Endometrial microvascular endothelial cells (primary cell): Measurements from ENCODE around the gene LMO1. TPM values are rescaled to one million over a fixed set of nuclear protein-coding genes. Genes with fewer than 3 reads are reported as not detected.

Experiments used
- in situ Hi-C: cut with HindIII; loops from 2 replicates; pipeline ENCODE4 v1.10.0; 2017; ENCODE audit warnings: low sequenced_read_pairs, low pct_unique_long_range_greater_than_20kb; ENCODE audit errors: inconsistent ontology term
- total RNA-seq: library from RNA; depleted of rRNA; stranded (reverse); fragments of >200 nt; gene quantifications from one replicate; pipeline ENCODE4 v1.2.3, GENCODE V29; 2015; ENCODE audit errors: inconsistent ontology term

LMO1 gene
- total RNA-seq, 1 donor from 2014 or later, result not detected

- in situ Hi-C loops, result no loop called here
Observed at GRCh38 chr11:8267831-8268529, 4.3 kb upstream of the LMO1 start.

- in situ Hi-C loops, result no loop called here
Observed at GRCh38 chr11:8267280-8267679, 3.6 kb upstream of the LMO1 start.

- in situ Hi-C loops, result no loop called here
Observed at GRCh38 chr11:8266246-8267241, 2.9 kb upstream of the LMO1 start.

GRCh38 chr11:8265681-8266241, 2.1 kb upstream of the LMO1 start:
- in situ Hi-C loops, result no loop called here

GRCh38 chr11:8263109-8263768, 439 bp downstream of the LMO1 start:
- in situ Hi-C loops, result no loop called here

GRCh38 chr11:8262552-8263108, 1.0 kb downstream of the LMO1 start:
- in situ Hi-C loops, result no loop called here

- in situ Hi-C loops, result no loop called here
Observed at GRCh38 chr11:8261921-8262551, 1.6 kb downstream of the LMO1 start.

GRCh38 chr11:8261291-8261690, 2.4 kb downstream of the LMO1 start:
- in situ Hi-C loops, result no loop called here

- in situ Hi-C loops, result no loop called here
Observed at GRCh38 chr11:8260202-8260966, 3.3 kb downstream of the LMO1 start.

- in situ Hi-C loops, result no loop called here
Observed at GRCh38 chr11:8259306-8259959, 4.2 kb downstream of the LMO1 start.

GRCh38 chr11:8258784-8259183, 4.9 kb downstream of the LMO1 start:
- in situ Hi-C loops, result no loop called here

- in situ Hi-C loops, result no loop called here
Observed at GRCh38 chr11:8258289-8258688, 5.4 kb downstream of the LMO1 start.

- in situ Hi-C loops, result no loop called here
Observed at GRCh38 chr11:8257003-8257664, 6.5 kb downstream of the LMO1 start.

GRCh38 chr11:8256271-8257002, 7.2 kb downstream of the LMO1 start:
- in situ Hi-C loops, result no loop called here

GRCh38 chr11:8253566-8253965, 10.1 kb downstream of the LMO1 start:
- in situ Hi-C loops, result no loop called here

GRCh38 chr11:8252946-8253345, 10.7 kb downstream of the LMO1 start:
- in situ Hi-C loops, result no loop called here
